ENCODE results near the gene XXYLT1. TPM values are rescaled to one million over a fixed set of nuclear protein-coding genes. Genes with fewer than 3 reads are reported as not detected.
"Not testable (repeated sequence)": the region's sequence is repeated elsewhere in the genome, so short reads cannot be mapped to it uniquely, and the experiment has no call there.

XXYLT1 gene
- total RNA-seq, 3 donors from 2014 or later: 7.2 to 13.0 (median 10.8) TPM

GRCh38 chr3:195191580-195191979 is 79.4 kb downstream of the XXYLT1 start:
- TF ChIP-seq POLR2A (IDR thresholded peaks at IDR 0.05) (no peak), POLR2AphosphoS5 (IDR thresholded peaks at IDR 0.05) (no peak)
- Histone ChIP-seq H3K36me3 (no peaks in the 10 kb centered on the region), H3K4me1 (no peaks in the 10 kb centered on the region), H3K9me3 (peaks cover 0 to 12% of the 10 kb centered on the region in 2 donors), H3K27ac (no peak overlapping the region), H3K27me3 (no peaks in the 10 kb centered on the region), H3K4me3 (no peak overlapping the region)
- intact Hi-C loops (cut with DNase I; ENCODE audit: low total_unique reads): no loop called here
- no peak for DNase-seq (ENCODE audit: low spot score in 2 of 2)

- no peak for DNase-seq (ENCODE audit: low spot score in 2 of 2)
- no peak overlapping the region for H3K4me3 ChIP-seq
- no peak overlapping the region for H3K27ac ChIP-seq
- H3K4me1 ChIP-seq: peaks cover 0 to 4% of the 10 kb centered on the region in 2 donors
- TF ChIP-seq CTCF (IDR thresholded peaks at IDR 0.05): no peak
- no peak for TF ChIP-seq POLR2A (IDR thresholded peaks at IDR 0.05)
- no peak for TF ChIP-seq POLR2AphosphoS5 (IDR thresholded peaks at IDR 0.05)
- H3K36me3 ChIP-seq: no peaks in the 10 kb centered on the region
- intact Hi-C loops (cut with DNase I; ENCODE audit: low total_unique reads): no loop called here
- H3K9me3 ChIP-seq: peaks cover 0 to 12% of the 10 kb centered on the region in 2 donors
- H3K27me3 ChIP-seq: no peaks in the 10 kb centered on the region
These were observed 81.1 kb downstream of the XXYLT1 start for GRCh38 chr3:195189821-195190220.

GRCh38 chr3:195188426-195188927 is 82.5 kb downstream of the XXYLT1 start:
- H3K9me3 ChIP-seq: peaks cover 0 to 12% of the 10 kb centered on the region in 2 donors
- DNase-seq (ENCODE audit: low spot score in 2 of 2): no peak
- H3K27ac ChIP-seq: peak overlapping the region in 1 of 2 donors; percentile 22
- no peaks in the 10 kb centered on the region for H3K36me3 ChIP-seq
- intact Hi-C loops (cut with DNase I; ENCODE audit: low total_unique reads): no loop called here
- peaks cover 0 to 4% of the 10 kb centered on the region in 2 donors for H3K4me1 ChIP-seq
- no peaks in the 10 kb centered on the region for H3K27me3 ChIP-seq
- TF ChIP-seq POLR2A (IDR thresholded peaks at IDR 0.05) (no peak), POLR2AphosphoS5 (IDR thresholded peaks at IDR 0.05) (no peak), CTCF (IDR thresholded peaks at IDR 0.05) (no peak)
- H3K4me3 ChIP-seq: no peak overlapping the region

DNA sequence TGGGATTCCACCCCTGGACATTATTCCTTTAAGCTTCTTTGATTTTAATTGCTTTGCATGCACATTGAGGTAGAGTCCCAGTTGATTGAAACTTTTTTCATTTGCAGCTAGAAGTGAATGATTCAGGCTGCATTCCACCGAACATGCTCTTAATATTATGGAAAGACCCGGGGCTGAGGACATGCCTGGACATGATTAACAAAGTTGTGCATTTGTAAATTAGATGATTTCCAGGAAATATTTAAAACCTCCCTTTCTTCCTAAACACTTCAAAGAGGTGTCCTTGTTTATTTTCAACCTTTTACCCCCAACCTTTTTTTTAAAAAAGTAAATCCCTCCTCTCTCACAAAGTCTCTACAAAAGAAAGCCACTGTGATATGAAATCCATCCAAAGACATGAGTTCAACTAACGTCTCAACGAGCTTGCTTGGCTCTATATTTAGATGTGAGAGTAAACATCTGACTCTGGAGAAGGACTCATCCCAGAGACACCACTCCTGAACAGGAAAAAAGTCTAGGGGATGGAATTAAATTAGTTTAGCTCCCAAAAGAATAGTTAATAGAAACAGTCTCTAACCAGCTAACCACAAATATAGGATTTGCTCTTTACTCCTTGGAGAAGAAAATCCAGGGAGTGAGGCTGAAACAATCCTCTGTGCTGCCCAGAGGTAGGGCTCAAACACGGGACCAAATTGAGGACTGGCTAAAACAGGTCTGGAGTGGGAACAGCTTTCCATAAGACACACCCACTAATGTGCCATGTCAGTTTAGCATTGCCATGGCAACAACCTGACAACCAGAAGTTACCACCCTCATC is 83.1 kb downstream of the XXYLT1 start:
- DNase-seq (ENCODE audit: low spot score in 2 of 2): peak in 1 of 2 donors; percentile 37
- Histone ChIP-seq H3K36me3 (no peaks in the 10 kb centered on the region), H3K9me3 (peaks cover 0 to 12% of the 10 kb centered on the region in 2 donors), H3K27me3 (no peaks in the 10 kb centered on the region), H3K4me3 (no peak overlapping the region), H3K4me1 (peaks cover 0 to 4% of the 10 kb centered on the region in 2 donors), H3K27ac (peak overlapping the region; percentile 16 to 22)
- intact Hi-C loops (cut with DNase I; ENCODE audit: low total_unique reads): no loop called here
- TF ChIP-seq POLR2AphosphoS5 (IDR thresholded peaks at IDR 0.05) (no peak), POLR2A (IDR thresholded peaks at IDR 0.05) (no peak), CTCF (IDR thresholded peaks at IDR 0.05) (no peak)

DNA sequence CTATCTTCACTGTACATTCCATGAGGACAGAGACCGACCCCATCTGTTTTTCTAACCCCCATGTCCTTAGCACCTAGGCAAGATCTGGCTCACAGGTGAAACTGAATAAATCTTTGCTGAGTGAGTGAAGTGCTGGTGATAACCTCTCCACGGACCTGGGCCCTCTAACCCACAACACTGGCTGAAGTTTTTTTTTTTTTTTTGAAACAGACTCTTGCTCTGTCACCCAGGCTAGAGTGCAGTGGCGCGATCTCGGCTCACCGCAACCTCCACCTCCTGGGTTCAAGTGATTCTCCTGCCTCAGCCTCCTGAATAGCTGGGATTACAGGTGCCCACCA is 84.3 kb downstream of the XXYLT1 start:
- H3K36me3 ChIP-seq; H3K4me1 ChIP-seq; H3K9me3 ChIP-seq; intact Hi-C loops (cut with DNase I; ENCODE audit: low total_unique reads); DNase-seq (ENCODE audit: low spot score in 2 of 2); H3K27ac ChIP-seq; H3K27me3 ChIP-seq; H3K4me3 ChIP-seq: not testable (repeated sequence)

DNA sequence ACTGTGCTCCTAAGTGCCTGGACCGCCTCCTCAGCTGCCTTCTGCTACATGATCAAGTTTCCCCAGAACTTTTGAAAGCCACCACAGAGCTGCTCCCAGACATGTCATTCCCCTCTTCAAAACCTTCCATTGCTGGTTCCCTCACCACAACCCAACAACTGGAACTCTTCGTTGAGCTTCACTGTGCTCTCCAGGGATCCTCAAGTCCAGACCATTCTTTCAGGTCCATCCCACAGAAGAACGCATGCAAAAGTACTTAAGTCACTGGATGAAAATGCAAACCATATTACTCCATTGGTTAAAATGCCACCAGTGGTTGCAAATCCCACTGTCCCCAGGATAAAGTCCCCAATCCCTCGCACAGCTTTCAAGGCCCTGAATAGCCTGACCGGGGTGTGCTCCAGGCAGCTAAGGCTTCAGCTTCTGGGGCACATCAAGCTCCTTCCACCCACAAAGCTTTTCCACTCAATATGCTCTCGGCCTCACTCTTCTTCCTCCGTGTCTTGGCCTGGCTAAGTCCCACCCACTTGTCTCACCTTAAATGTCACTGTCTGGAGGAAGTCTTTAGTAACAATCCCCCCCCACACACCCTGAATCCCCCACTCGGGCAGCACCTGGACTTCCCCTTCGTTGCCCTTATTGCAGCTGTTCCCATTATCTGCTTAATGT is 84.8 kb downstream of the XXYLT1 start:
- Histone ChIP-seq H3K4me3 (no peak overlapping the region), H3K27ac (peak overlapping the region; percentile 35 to 40), H3K27me3 (no peaks in the 10 kb centered on the region), H3K36me3 (no peaks in the 10 kb centered on the region), H3K9me3 (peaks cover 0 to 4% of the 10 kb centered on the region in 2 donors), H3K4me1 (peaks cover 0 to 4% of the 10 kb centered on the region in 2 donors)
- TF ChIP-seq POLR2AphosphoS5 (IDR thresholded peaks at IDR 0.05) (no peak), POLR2A (IDR thresholded peaks at IDR 0.05) (no peak), CTCF (IDR thresholded peaks at IDR 0.05) (no peak)
- intact Hi-C loops (cut with DNase I; ENCODE audit: low total_unique reads): no loop called here
- DNase-seq (ENCODE audit: low spot score in 2 of 2): no peak
